ENCODE results near the gene UBXN10. TPM values are rescaled to one million over a fixed set of nuclear protein-coding genes. Genes with fewer than 3 reads are reported as not detected.

Gene UBXN10
- total RNA-seq, 1 experiment from 2014 or later, result 0.33 TPM

- no peak overlapping the region for H3K27ac Mint-ChIP-seq (ENCODE audit: unreplicated experiment)
- peaks cover 12% of the 10 kb centered on the region for H3K27me3 Mint-ChIP-seq (ENCODE audit: unreplicated experiment)
- CTCF ChIA-PET, result interaction anchor here (0.6 kb wide), 1 partner anchor 204 kb away, joined by 3 read pairs; no protein-coding TSS in a partner anchor
- H3K4me3 Mint-ChIP-seq (ENCODE audit: low read depth, unreplicated experiment), result no peak overlapping the region
- intact Hi-C loops (cut with micrococcal nuclease; ENCODE audit: unreplicated experiment), result no loop called here
- no peak for DNase-seq
- TF ChIP-seq, protein P1, sequence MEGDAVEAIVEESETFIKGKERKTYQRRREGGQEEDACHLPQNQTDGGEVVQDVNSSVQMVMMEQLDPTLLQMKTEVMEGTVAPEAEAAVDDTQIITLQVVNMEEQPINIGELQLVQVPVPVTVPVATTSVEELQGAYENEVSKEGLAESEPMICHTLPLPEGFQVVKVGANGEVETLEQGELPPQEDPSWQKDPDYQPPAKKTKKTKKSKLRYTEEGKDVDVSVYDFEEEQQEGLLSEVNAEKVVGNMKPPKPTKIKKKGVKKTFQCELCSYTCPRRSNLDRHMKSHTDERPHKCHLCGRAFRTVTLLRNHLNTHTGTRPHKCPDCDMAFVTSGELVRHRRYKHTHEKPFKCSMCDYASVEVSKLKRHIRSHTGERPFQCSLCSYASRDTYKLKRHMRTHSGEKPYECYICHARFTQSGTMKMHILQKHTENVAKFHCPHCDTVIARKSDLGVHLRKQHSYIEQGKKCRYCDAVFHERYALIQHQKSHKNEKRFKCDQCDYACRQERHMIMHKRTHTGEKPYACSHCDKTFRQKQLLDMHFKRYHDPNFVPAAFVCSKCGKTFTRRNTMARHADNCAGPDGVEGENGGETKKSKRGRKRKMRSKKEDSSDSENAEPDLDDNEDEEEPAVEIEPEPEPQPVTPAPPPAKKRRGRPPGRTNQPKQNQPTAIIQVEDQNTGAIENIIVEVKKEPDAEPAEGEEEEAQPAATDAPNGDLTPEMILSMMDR (IDR thresholded peaks at IDR 0.05; ENCODE audit: unreplicated experiment), result no peak
- no peaks in the 10 kb centered on the region for H3K4me1 Mint-ChIP-seq (ENCODE audit: low read depth, unreplicated experiment)
- no TSS peak for BruUV-seq (replicated peaks)
- no peaks in the 10 kb centered on the region for H3K36me3 Mint-ChIP-seq (ENCODE audit: insufficient read depth, unreplicated experiment)
- no peaks in the 10 kb centered on the region for H3K9me3 Mint-ChIP-seq (ENCODE audit: low read depth, unreplicated experiment)
These were observed 17.1 kb upstream of the UBXN10 start for GRCh38 chr1:20168564-20169491.

DNA sequence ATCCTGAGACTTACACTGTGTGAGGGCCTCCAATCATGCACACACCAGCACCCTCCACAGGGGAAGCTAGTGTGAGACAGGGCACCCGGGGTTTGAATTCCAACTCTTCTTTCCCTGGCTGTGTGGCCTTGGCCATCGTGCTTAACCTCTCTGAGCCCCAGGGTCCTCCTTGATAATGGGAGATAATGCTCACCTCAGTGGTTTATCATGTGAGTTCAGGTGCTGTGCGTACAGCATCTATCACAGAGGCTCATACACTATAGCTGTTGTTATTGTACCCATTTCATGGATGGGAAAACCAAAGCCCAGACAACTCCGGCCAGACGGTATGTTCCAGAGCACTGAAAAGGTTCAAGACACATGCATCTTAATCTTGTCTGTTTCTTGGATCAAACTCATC is 16.0 kb upstream of the UBXN10 start:
- no peaks in the 10 kb centered on the region for H3K4me1 Mint-ChIP-seq (ENCODE audit: low read depth, unreplicated experiment)
- H3K27ac Mint-ChIP-seq (ENCODE audit: unreplicated experiment), result no peak overlapping the region
- H3K36me3 Mint-ChIP-seq (ENCODE audit: insufficient read depth, unreplicated experiment), result no peaks in the 10 kb centered on the region
- BruUV-seq (replicated peaks), result no TSS peak
- no peak overlapping the region for H3K4me3 Mint-ChIP-seq (ENCODE audit: low read depth, unreplicated experiment)
- CTCF ChIA-PET, result interaction anchor here (0.6 kb wide), 1 partner anchor 205 kb away, joined by 3 read pairs; no protein-coding TSS in a partner anchor
- intact Hi-C loops (cut with micrococcal nuclease; ENCODE audit: unreplicated experiment), result no loop called here
- peaks cover 12% of the 10 kb centered on the region for H3K27me3 Mint-ChIP-seq (ENCODE audit: unreplicated experiment)
- H3K9me3 Mint-ChIP-seq (ENCODE audit: low read depth, unreplicated experiment), result no peaks in the 10 kb centered on the region
- TF ChIP-seq, protein P1 (IDR thresholded peaks at IDR 0.05; ENCODE audit: unreplicated experiment), result no peak
- DNase-seq, result no peak

GRCh38 chr1:20172033-20172590 is 13.8 kb upstream of the UBXN10 start:
- TF ChIP-seq, protein P1 (IDR thresholded peaks at IDR 0.05; ENCODE audit: unreplicated experiment), result no peak
- Mint-ChIP-seq H3K4me3 (ENCODE audit: low read depth, unreplicated experiment) (no peak overlapping the region), H3K27ac (ENCODE audit: unreplicated experiment) (no peak overlapping the region), H3K4me1 (ENCODE audit: low read depth, unreplicated experiment) (no peaks in the 10 kb centered on the region), H3K36me3 (ENCODE audit: insufficient read depth, unreplicated experiment) (no peaks in the 10 kb centered on the region), H3K9me3 (ENCODE audit: low read depth, unreplicated experiment) (no peaks in the 10 kb centered on the region), H3K27me3 (ENCODE audit: unreplicated experiment) (peaks cover 10% of the 10 kb centered on the region)
- intact Hi-C loops (cut with micrococcal nuclease; ENCODE audit: unreplicated experiment), result no loop called here
- CTCF ChIA-PET, result no interaction called here
- no peak for DNase-seq
- BruUV-seq (replicated peaks), result no TSS peak

DNA sequence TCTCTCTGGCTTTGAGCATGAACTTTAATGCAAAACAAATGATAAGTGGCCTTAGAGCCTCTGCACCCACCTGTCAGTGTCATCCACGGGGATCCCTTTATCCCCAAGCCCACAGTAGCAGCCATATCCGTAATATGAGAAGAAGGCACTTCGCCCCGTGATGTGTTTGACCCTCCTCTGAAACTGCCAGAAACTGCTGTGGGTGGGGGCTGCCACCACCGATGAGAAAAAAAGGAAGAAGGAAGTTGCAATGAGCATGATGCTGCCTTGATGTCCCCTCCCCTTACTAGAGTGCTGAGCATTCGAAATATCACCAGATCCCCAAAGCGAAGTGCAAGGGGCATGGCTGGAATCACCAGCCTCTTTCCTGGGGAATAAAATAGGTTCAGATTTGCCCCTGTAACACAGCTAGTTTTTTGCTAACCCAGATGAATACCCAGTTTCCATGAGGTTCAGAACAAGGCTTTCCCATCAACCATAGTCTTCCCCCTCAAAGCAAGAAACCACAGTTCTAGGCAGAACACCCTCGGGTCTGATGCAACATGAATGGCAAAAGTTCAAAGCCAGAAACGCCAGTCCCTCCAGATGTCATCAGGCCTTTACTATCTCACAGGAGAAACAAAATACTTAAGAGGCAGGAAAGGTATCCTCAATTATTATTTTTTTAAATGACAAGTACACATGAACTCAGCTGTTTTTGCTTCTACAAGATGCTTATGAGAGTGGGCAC is 10.8 kb upstream of the UBXN10 start:
- Mint-ChIP-seq H3K4me1 (ENCODE audit: low read depth, unreplicated experiment) (no peaks in the 10 kb centered on the region), H3K9me3 (ENCODE audit: low read depth, unreplicated experiment) (no peaks in the 10 kb centered on the region), H3K36me3 (ENCODE audit: insufficient read depth, unreplicated experiment) (no peaks in the 10 kb centered on the region), H3K27me3 (ENCODE audit: unreplicated experiment) (peaks cover 16% of the 10 kb centered on the region), H3K27ac (ENCODE audit: unreplicated experiment) (no peak overlapping the region), H3K4me3 (ENCODE audit: low read depth, unreplicated experiment) (no peak overlapping the region)
- DNase-seq, result no peak
- TF ChIP-seq, protein P1 (IDR thresholded peaks at IDR 0.05; ENCODE audit: unreplicated experiment), result no peak
- CTCF ChIA-PET, result no interaction called here
- BruUV-seq (replicated peaks), result no TSS peak
- intact Hi-C loops (cut with micrococcal nuclease; ENCODE audit: unreplicated experiment), result no loop called here
